Activated CD4-positive, alpha-beta T cell treated with anti-CD3 and anti-CD28 coated beads, Interleukin-2, amount 10 ng/mL, durations not matched to agents 24 days and 14 days (primary cell): ENCODE measurements around the gene SLAMF9. TPM values are rescaled to one million over a fixed set of nuclear protein-coding genes. Genes with fewer than 3 reads are reported as not detected.

Experiments
- DNase-seq: peaks from one replicate; pipeline ENCODE4 v3.0.0; 2022
- H3K27ac Mint-ChIP-seq: one replicate; pipeline ENCODE4 v1.8.0; 2022; ENCODE audit warnings: mild to moderate bottlenecking, mixed read lengths
- H3K27me3 Mint-ChIP-seq: one replicate; pipeline ENCODE4 v1.8.0; 2022; ENCODE audit warnings: mixed read lengths
- H3K36me3 Mint-ChIP-seq: one replicate; pipeline ENCODE4 v1.8.0; 2022; ENCODE audit warnings: low read depth, mild to moderate bottlenecking, mixed read lengths
- H3K4me1 Mint-ChIP-seq: one replicate; pipeline ENCODE4 v1.8.0; 2021; ENCODE audit warnings: mixed read lengths
- H3K4me3 Mint-ChIP-seq: one replicate; pipeline ENCODE4 v1.8.0; 2022; ENCODE audit warnings: mild to moderate bottlenecking, moderate library complexity, mixed read lengths
- H3K9me3 Mint-ChIP-seq: one replicate; pipeline ENCODE4 v1.8.0; 2021; ENCODE audit warnings: mixed read lengths
- intact Hi-C: fragments of 100-400 bp; cut with micrococcal nuclease; formaldehyde crosslinking; loops from one replicate; pipeline ENCODE4 v1.15.1; 2023
- total RNA-seq: library from RNA; stranded (reverse); gene quantifications from 2 replicates; pipeline ENCODE4 v1.2.3, GENCODE V29; 2022

The SLAMF9 gene
- total RNA-seq, 1 donor from 2014 or later, result not detected

DNA sequence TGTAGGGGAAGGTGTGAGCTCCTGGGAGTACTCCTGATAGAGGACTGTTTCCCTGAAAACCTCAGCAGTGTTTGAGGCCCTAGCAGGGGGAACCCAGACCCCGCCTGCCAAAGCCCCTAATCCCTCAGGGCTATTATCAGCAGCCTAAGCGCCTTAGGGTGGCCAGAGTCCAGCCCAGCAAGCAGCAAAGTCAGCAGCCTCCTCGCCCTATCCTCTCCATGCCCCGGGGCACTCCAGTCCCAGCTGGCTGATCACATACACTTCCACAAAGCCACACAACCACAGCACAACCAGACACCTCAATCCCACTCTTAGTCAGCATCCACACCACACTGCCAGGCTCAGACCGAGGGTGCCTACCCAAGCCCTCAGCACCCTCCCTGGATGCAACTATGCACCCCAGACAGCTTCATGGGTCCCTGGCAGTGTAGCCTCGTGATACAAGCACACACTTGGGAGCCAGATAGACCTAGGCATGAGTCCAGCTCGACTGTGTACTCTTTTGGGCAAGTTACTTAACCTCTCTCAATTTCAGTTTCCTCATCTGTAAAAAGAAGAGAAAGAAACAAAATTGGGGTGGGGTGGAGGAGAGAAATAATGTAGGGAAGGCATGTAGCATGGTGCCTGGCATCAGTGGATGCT is 15.7 kb downstream of the SLAMF9 start:
- no peaks in the 10 kb centered on the region for H3K9me3 Mint-ChIP-seq
- no peak overlapping the region for H3K4me3 Mint-ChIP-seq
- H3K27me3 Mint-ChIP-seq, result peaks cover 33% of the 10 kb centered on the region
- peaks cover 15% of the 10 kb centered on the region for H3K4me1 Mint-ChIP-seq
- no peak for DNase-seq
- no peaks in the 10 kb centered on the region for H3K36me3 Mint-ChIP-seq
- no peak overlapping the region for H3K27ac Mint-ChIP-seq
- intact Hi-C loops, result no loop called here

DNA sequence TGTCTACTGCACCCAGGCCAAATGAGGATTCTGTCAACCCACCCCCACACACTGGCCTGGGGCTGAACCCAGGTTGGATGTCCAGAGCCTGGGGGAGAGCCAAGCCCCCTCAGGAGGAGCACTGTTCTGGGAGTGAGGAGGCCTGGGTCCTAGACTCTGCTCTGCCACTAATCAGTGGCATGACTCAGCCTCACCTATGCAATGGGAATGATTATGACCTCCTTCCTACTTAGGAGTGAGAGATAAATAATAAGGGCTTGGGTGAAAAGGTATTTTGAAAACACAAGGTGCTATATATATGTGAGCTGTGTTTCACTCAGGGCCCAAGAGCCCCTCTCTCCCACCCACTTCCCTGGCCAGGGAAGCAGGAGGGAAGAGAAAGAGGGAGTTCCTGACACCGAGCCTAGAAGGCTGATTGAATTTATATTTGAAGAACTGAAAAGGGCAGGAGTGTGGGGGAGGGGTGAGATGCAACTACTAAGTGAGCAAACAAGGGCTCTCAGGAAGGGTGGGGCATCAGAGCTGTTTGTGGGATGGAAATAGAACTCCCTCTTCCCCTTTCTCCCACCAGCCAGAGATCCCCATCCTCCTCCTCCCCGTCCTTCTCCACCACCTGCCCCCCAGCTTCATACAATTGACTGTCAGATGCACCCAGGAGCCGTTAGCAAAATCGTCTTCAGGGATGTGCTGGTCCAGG is 16.8 kb downstream of the SLAMF9 start:
- peaks cover 17% of the 10 kb centered on the region for H3K4me1 Mint-ChIP-seq
- no peaks in the 10 kb centered on the region for H3K9me3 Mint-ChIP-seq
- no peak overlapping the region for H3K27ac Mint-ChIP-seq
- intact Hi-C loops, result loop anchor here (2.0 kb wide), 1 partner anchor 142 kb away; no protein-coding TSS in a partner anchor
- H3K4me3 Mint-ChIP-seq, result no peak overlapping the region
- no peak for DNase-seq
- H3K27me3 Mint-ChIP-seq, result peaks cover 25% of the 10 kb centered on the region
- H3K36me3 Mint-ChIP-seq, result no peaks in the 10 kb centered on the region

DNA sequence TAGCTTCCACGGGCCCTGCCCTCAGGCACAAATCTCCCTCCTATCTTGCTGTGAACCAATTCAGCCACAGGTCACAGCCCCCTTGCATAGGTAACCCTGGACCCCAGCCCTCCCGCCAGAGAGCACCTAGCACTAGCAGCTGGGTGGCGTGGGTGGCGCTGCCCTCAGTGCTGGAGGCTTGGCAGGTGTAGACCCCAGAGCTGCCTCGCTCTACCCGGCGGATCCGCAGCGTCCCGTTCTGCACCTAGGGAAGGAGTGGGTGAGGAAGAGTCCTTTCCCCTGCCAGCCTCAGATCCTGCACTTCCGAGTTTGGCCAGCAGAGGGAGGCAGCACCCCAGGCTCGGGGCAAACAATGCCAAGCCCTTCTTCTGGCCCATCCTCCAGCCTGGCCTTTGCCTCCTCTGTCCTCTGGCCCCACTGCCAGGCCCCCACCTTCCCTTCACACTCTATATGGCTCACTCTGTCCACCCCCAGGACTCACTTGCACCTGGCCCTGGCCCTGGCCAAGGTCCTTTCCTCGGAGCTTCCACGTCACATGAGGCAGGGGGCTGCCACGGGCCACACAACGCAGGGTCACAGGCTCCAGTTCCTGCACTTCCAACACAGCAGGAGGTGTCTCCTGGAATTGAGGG is 17.6 kb downstream of the SLAMF9 start:
- DNase-seq, result peak; percentile 96
- no peaks in the 10 kb centered on the region for H3K9me3 Mint-ChIP-seq
- intact Hi-C loops, result loop anchor here (1.0 to 2.0 kb wide), 2 partner anchors 71 to 142 kb away; no protein-coding TSS in a partner anchor
- H3K27ac Mint-ChIP-seq, result no peak overlapping the region
- peaks cover 25% of the 10 kb centered on the region for H3K27me3 Mint-ChIP-seq
- no peak overlapping the region for H3K4me3 Mint-ChIP-seq
- H3K4me1 Mint-ChIP-seq, result peaks cover 17% of the 10 kb centered on the region
- no peaks in the 10 kb centered on the region for H3K36me3 Mint-ChIP-seq

DNA sequence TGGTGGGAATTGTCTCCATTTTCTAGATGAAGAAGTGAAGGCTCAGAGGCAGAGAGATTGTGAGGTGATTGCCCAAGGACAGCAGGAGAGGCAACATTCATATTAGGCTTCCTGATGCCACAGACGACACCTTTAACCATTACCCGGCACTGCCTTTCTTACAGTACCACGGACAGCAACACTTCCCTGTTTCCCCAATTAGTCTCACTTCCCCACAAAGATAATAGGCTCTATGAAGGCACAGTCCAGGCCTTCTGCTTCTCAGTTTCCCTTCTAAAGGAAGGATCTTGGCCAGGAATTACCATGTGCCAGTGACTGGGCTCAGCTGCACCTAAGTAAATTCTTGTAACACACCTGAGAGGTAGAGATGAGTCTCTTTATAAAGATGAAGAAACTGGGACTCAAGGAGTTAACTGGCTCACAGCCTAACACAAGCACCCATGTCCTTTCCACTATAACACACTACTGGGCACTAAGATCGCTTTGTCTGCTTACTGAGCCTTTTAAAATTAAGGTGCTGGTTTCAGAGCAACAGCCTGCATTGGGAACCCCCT is 18.2 kb downstream of the SLAMF9 start:
- no peaks in the 10 kb centered on the region for H3K36me3 Mint-ChIP-seq
- H3K4me1 Mint-ChIP-seq, result peaks cover 17% of the 10 kb centered on the region
- H3K27ac Mint-ChIP-seq, result no peak overlapping the region

DNA sequence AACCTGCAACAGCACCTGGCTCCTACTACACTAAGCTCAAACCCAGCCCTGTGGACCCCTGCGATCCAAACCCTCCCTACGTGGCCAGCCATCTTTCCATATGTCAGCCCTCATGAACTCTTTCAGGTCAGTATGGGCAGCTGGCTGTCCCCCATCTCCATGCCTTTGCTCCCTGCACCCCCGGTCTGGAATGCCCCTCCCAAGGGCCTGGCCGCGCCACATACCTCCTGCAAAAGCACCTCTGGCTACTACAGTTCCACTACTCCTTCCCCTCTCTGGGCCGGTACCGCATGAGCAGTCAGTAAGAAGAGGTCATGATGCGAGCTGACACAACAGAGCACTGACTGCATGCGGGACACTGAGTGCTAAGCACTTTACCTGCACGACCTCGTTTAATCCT is 18.7 kb downstream of the SLAMF9 start:
- DNase-seq, result no peak
- Mint-ChIP-seq H3K4me1 (peaks cover 17% of the 10 kb centered on the region), H3K27me3 (peaks cover 23% of the 10 kb centered on the region), H3K9me3 (no peaks in the 10 kb centered on the region), H3K27ac (no peak overlapping the region), H3K36me3 (no peaks in the 10 kb centered on the region), H3K4me3 (no peak overlapping the region)
- intact Hi-C loops, result no loop called here

More for the DNA sequence above, 18.2 kb downstream of the SLAMF9 start:
- Mint-ChIP-seq H3K27me3 (peaks cover 23% of the 10 kb centered on the region), H3K9me3 (no peaks in the 10 kb centered on the region), H3K4me3 (no peak overlapping the region)
- no peak for DNase-seq
- intact Hi-C loops, result loop anchor here (1.0 to 2.0 kb wide), 2 partner anchors 72 to 143 kb away; no protein-coding TSS in a partner anchor

DNA sequence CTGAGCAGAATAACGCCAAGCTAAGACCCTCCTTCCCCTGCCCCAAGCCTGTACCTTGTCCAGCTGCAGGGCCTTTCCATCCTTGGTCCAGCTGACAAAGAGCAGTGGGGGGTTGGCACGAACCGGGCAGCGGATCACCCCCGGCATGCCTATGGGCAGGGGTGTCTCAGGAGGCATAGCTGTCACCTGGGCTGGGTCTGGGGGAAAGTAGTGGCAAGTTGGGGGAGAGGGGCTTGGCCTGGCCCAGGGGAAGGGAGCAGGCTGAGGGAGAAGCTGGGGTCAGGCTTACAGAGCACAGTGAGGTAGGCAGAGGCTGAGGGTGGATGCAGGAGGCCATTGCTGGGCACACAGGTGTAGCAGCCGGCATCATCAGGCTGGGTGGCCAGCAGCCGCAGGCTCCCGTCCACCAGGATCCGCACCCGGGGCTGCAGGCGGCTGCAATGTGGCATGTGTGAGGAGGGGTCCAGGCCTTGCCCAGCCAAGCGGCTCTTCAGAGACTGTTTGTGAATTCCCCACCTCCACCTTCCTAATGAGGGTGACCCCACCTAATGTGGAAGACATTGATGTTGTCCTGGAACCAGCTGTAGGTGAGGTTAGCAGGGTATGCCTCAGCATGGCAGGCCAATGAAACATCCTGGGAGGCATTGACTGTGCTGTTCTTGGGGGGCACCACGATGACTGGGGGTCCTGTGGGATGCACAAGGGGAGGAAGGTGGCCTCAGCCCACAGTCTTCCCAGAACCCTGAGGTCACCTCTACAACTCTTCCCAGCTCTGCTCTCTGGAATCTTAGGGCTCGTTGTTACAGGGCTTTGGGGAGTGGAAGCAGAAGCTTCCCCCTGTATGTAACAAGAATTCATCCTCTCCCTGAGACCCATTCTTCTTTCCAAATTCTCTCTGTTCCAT is 19.6 kb downstream of the SLAMF9 start:
- peaks cover 17% of the 10 kb centered on the region for H3K4me1 Mint-ChIP-seq
- no peak overlapping the region for H3K4me3 Mint-ChIP-seq
- H3K9me3 Mint-ChIP-seq, result no peaks in the 10 kb centered on the region
- H3K27me3 Mint-ChIP-seq, result peaks cover 23% of the 10 kb centered on the region
- intact Hi-C loops, result no loop called here
- no peaks in the 10 kb centered on the region for H3K36me3 Mint-ChIP-seq
- DNase-seq, result no peak
- no peak overlapping the region for H3K27ac Mint-ChIP-seq

DNA sequence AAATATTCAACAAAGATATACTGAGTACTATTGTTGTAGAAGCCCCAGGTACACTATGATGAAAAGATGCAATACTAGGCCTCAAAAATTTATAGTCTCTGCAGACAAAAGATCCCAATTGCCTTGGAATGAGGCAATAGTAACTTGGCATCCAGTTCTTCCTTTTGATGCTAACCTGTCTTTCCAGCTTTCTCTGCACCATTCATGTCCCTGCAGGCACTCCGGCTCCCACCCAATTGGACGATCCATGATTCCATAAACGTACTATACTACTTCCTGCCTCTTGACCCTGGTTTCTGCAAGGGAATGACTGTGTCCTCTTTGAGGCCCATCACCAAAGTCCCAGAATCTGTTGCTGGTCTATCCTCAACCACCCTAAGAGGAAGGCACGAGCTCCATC is 20.7 kb downstream of the SLAMF9 start:
- Mint-ChIP-seq H3K27me3 (peaks cover 16% of the 10 kb centered on the region), H3K4me1 (peaks cover 15% of the 10 kb centered on the region), H3K27ac (no peak overlapping the region), H3K36me3 (no peaks in the 10 kb centered on the region), H3K9me3 (no peaks in the 10 kb centered on the region), H3K4me3 (no peak overlapping the region)
- intact Hi-C loops, result no loop called here
- no peak for DNase-seq

DNA sequence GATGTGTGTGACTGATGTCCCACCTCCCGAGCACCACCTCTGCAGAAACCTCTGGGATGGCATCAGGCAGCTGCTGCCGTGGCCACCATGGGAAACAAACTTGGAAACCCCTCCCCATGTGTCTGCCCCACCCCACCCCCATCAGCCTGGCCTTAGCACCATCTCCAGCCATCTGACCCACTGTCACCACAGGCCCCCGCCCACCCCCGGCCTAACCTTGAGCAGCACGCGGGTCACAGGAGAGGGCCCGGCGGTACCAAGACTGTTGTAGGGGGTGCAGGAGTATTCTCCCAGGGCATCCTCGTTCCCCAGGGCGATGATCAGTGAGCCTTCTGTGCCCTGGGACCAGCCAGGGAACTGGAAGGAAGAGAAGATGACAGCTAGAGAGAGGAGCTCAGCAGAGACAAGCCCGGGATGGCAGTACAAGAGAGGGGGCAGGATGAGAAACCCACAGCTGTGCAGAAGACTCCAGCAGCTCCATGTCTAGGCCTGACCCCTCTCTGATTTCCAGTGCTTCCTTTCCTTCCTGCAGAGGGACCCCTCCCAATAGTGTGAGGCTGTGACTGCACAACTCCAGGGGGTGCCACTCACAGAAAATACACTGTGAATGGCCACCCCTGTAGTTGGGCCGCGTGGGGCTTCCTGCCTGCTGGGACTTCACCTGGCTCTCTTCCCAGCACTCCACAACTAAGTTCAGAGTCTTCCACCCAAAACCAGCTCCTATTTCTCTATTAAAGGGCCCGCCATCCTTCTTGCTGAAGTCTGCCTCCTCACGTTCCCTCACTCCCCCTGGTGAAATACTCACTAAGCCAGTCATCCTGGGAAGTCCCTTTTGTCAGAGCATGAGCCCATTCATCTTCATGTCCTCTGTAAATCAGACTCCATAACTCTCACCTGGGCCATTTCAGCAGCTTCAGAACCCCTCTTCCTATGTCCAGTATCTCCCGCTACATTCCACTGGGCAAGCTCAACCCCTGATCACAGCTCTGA is 21.4 kb downstream of the SLAMF9 start:
- Mint-ChIP-seq H3K9me3 (no peaks in the 10 kb centered on the region), H3K4me3 (no peak overlapping the region), H3K4me1 (peaks cover 9% of the 10 kb centered on the region), H3K27me3 (peaks cover 14% of the 10 kb centered on the region), H3K27ac (no peak overlapping the region), H3K36me3 (no peaks in the 10 kb centered on the region)
- no peak for DNase-seq
- intact Hi-C loops, result no loop called here

DNA sequence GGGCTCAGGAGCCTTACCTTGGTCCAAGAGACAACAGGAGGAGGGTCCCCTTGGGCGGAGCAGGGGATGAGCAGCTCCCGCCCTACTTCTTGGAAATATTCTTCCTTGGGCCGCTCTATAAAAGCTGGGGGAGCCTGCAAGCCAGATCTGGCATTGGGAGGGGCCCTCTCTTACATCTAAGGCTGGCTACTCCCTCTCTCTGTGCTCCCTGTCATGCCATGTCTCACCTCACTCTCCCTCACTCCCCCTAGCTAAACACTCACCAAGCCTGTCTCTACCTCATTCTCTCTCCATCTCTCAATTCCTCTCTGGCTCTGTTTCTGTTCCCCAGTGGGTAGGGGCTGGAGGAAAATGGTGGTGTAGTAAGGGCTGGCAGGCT is 22.3 kb downstream of the SLAMF9 start:
- intact Hi-C loops, result no loop called here
- Mint-ChIP-seq H3K4me3 (no peak overlapping the region), H3K27me3 (peaks cover 14% of the 10 kb centered on the region), H3K27ac (no peak overlapping the region), H3K9me3 (no peaks in the 10 kb centered on the region), H3K4me1 (peaks cover 10% of the 10 kb centered on the region), H3K36me3 (no peaks in the 10 kb centered on the region)
- DNase-seq, result no peak

DNA sequence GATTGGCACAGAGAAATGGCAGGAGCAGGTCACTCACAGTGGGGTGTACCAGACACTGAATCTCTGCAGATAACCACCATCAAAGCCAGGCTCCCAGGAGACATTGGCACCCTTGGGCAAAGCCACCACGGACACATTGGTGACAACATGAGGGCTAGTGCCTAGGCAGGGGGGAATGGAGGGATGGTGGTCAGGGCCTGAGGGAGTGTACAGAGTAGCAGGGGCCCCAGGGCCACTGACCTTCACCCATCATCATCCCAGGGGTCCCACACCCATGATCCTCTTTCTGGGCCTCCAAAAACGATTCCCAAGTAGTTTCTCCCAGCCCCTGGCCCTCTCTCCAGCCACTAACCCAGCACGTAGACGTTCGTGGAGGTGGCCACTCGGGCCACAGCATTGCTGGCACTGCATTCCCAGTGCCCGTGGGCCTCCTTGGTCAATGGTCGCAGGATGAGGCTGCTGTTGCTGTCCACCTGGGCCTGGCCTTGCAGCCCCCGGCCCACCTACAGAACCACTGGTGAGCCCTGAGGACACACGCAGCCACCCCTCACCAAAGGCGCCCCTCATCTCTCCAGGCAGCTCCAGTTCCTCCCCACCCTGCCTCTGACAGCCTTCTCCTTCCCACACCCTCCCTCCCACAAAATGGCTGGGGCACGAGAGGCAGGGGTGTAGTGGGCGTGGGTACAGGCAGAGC is 22.8 kb downstream of the SLAMF9 start:
- intact Hi-C loops, result no loop called here
- peaks cover 14% of the 10 kb centered on the region for H3K27me3 Mint-ChIP-seq
- H3K36me3 Mint-ChIP-seq, result no peaks in the 10 kb centered on the region
- peaks cover 9% of the 10 kb centered on the region for H3K4me1 Mint-ChIP-seq
- no peak for DNase-seq
- H3K4me3 Mint-ChIP-seq, result no peak overlapping the region
- H3K9me3 Mint-ChIP-seq, result no peaks in the 10 kb centered on the region
- H3K27ac Mint-ChIP-seq, result no peak overlapping the region

DNA sequence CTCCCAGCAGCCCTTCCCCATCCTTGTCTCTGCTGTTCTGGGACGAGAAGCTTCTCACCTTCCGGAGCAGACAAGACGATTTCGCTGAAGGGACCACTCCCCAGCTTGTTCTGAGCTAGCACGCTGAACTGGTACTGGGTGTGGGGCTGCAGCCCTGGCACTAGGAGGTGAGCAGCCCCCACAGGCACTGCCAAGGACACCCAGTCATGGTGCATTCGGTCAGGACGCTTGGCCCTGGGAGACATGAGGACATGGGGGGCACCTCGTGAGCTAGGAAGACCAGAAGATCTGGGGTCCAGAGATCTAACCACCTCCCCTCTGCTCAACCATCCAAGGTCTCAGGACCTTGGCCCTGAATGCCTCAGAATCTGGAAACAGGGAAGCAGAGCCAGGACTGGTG is 23.4 kb downstream of the SLAMF9 start:
- no peak overlapping the region for H3K27ac Mint-ChIP-seq
- intact Hi-C loops, result no loop called here
- no peaks in the 10 kb centered on the region for H3K9me3 Mint-ChIP-seq
- H3K4me3 Mint-ChIP-seq, result no peak overlapping the region
- H3K4me1 Mint-ChIP-seq, result peaks cover 13% of the 10 kb centered on the region
- H3K36me3 Mint-ChIP-seq, result no peaks in the 10 kb centered on the region
- no peak for DNase-seq
- H3K27me3 Mint-ChIP-seq, result peaks cover 11% of the 10 kb centered on the region

DNA sequence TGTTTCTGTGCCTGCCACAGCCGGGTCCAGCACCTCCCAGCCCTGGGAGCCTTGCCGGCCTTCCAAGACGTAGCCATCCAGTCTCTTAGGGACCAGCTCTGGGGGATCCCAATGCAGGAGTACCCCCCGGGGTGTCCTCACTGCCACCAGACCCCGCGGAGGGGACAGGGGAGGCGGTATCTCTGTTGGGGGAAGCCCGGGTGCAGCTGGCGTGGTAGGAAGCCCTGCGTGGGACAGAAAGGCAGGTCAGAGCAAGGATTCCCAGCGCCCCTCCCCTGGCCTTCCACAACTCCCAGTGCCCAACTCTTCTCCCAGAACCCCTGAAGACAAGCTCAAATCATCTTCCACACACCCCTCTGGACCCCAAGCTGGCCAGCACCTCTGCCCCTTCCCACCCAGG is 23.8 kb downstream of the SLAMF9 start:
- Mint-ChIP-seq H3K4me1 (peaks cover 16% of the 10 kb centered on the region), H3K4me3 (no peak overlapping the region), H3K27me3 (peaks cover 8% of the 10 kb centered on the region), H3K27ac (no peak overlapping the region), H3K9me3 (no peaks in the 10 kb centered on the region), H3K36me3 (no peaks in the 10 kb centered on the region)
- no peak for DNase-seq
- intact Hi-C loops, result no loop called here
